ENCODE results near the gene MYCN. TPM values are rescaled to one million over a fixed set of nuclear protein-coding genes. Genes with fewer than 3 reads are reported as not detected.
"Not testable (repeated sequence)": the region's sequence is repeated elsewhere in the genome, so short reads cannot be mapped to it uniquely, and the experiment has no call there.

Gene MYCN
- total RNA-seq, 2 donors from 2014 or later = 0.12 TPM; not detected in 1

DNA sequence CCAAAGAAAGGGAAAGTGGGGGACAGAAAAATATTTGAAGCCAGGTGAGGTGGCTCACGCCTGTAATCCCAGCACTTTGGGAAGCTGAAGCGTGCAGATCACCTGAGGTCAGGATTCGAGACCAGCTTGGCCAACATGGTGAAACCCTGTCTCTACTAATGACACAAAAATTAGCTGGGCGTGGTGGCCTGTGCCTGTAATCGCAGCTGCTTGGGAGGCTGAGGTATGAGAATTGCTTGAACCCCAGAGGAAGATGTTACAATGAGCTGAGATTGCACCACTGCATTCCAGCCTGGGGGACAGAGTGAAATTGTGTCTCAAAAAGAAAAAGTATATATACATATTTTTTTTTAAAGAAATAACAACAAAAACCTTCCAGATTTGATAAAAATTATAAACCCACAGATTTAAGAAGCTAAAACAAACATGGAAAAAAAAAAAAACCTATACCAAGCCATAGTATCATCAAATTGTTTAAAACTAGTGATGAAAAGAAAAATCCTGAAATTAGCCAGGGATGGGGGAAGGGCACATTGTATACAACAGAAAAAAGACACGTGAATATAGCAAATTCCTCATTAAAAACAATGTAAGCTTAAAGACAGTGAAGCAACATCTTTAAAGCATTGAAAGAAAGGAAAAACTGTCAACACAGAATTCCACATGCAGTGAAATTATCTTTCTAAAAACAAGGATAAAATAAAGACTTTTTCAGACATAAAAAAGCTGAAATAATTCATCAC, 40.4 kb upstream of the MYCN start:
- Mint-ChIP-seq H3K4me3 (no peak overlapping the region), H3K27me3 (ENCODE audit: low read depth) (peaks cover 5% of the 10 kb centered on the region), H3K27ac (no peak overlapping the region), H3K9me3 (peaks cover 8 to 10% of the 10 kb centered on the region in 2 donors), H3K36me3 (ENCODE audit: insufficient read depth in 2 of 2) (peaks cover 0 to 2% of the 10 kb centered on the region in 2 donors), H3K4me1 (ENCODE audit: low read depth) (no peaks in the 10 kb centered on the region)
- no peak for DNase-seq
- no peak for ATAC-seq (replicated peaks in 1 of 2)

DNA sequence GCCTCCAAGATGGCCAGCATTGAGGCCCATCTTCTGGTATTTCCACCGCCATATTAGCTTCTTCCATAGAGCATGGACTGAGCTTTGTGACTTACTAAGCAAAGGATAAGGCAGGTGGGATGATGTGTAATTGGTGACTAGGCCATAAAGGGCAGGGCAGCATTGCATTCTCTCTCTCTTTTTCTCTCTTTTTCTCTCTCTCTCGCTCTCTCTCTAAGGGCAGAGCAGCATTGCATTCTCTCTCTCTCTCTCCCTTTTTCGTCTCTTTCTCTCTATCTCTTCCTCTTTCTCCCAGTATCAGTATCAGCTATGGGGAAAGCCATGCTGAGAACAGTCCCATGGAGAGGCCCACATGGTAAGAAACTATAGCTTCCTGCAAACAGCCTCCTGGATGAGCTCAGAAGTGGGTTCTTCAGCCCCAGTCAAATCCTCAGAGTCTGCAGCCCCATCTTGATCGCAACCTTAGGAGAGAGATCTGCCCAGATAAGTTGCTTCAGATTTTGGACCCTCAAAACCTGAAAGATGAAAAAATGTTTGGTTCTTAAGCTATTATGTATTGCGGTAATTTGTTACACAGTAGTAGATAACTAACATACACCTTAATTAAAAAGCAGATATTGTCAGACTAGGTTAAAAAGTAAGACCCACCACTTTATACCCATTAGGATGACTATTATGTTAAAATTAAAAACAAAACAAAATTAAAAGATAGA, 39.1 kb upstream of the MYCN start:
- no peak for DNase-seq
- H3K4me3 Mint-ChIP-seq = no peak overlapping the region
- H3K4me1 Mint-ChIP-seq (ENCODE audit: low read depth) = no peaks in the 10 kb centered on the region
- peaks cover 1% of the 10 kb centered on the region for H3K27me3 Mint-ChIP-seq (ENCODE audit: low read depth)
- peaks cover 0 to 2% of the 10 kb centered on the region in 2 donors for H3K36me3 Mint-ChIP-seq (ENCODE audit: insufficient read depth in 2 of 2)
- no peak overlapping the region for H3K27ac Mint-ChIP-seq
- peaks cover 8 to 10% of the 10 kb centered on the region in 2 donors for H3K9me3 Mint-ChIP-seq
- no peak for ATAC-seq (replicated peaks in 1 of 2)

- peaks cover 0 to 2% of the 10 kb centered on the region in 2 donors for H3K36me3 Mint-ChIP-seq (ENCODE audit: insufficient read depth in 2 of 2)
- H3K9me3 Mint-ChIP-seq = peaks cover 8 to 10% of the 10 kb centered on the region in 2 donors
- no peak overlapping the region for H3K4me3 Mint-ChIP-seq
- H3K27me3 Mint-ChIP-seq (ENCODE audit: low read depth) = no peaks in the 10 kb centered on the region
- DNase-seq (no peak), ATAC-seq (replicated peaks in 1 of 2) (no peak)
- no peak overlapping the region for H3K27ac Mint-ChIP-seq
- H3K4me1 Mint-ChIP-seq (ENCODE audit: low read depth) = no peaks in the 10 kb centered on the region
These were observed 38.6 kb upstream of the MYCN start for GRCh38 chr2:15901808-15902130.

DNA sequence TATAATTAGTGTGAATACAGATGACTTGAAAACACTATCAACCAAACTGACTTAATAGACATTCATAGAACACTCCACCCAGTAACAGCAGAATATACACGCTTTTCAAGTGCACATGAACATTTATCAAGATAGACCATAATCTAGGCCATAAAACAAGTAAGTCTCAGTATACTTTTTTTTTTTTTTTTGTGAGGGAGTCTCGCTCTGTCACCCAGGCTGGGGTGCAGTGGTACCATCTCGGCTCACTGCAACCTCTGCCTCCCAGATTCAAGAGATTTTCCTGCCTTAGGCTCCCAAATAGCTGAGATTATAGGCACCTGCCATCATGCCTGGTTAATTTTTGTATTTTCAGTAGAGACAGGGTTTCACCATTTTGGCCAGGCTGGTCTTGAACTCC, 36.4 kb upstream of the MYCN start:
- ATAC-seq (replicated peaks in 1 of 2) = not testable (repeated sequence)

GRCh38 chr2:15905267-15905645, 35.1 kb upstream of the MYCN start:
- Mint-ChIP-seq H3K27me3 (ENCODE audit: low read depth) (no peaks in the 10 kb centered on the region), H3K4me1 (ENCODE audit: low read depth) (no peaks in the 10 kb centered on the region), H3K9me3 (peaks cover 3% of the 10 kb centered on the region in 2 donors), H3K27ac (no peak overlapping the region), H3K4me3 (no peak overlapping the region), H3K36me3 (ENCODE audit: insufficient read depth in 2 of 2) (peaks cover 0 to 2% of the 10 kb centered on the region in 2 donors)
- ATAC-seq (replicated peaks in 1 of 2) (no peak), DNase-seq (no peak)

More for the DNA sequence above, 36.4 kb upstream of the MYCN start:
- H3K36me3 Mint-ChIP-seq (ENCODE audit: insufficient read depth in 2 of 2); H3K27ac Mint-ChIP-seq; H3K4me1 Mint-ChIP-seq (ENCODE audit: low read depth); H3K4me3 Mint-ChIP-seq; DNase-seq; H3K27me3 Mint-ChIP-seq (ENCODE audit: low read depth); H3K9me3 Mint-ChIP-seq: not testable (repeated sequence)

DNA sequence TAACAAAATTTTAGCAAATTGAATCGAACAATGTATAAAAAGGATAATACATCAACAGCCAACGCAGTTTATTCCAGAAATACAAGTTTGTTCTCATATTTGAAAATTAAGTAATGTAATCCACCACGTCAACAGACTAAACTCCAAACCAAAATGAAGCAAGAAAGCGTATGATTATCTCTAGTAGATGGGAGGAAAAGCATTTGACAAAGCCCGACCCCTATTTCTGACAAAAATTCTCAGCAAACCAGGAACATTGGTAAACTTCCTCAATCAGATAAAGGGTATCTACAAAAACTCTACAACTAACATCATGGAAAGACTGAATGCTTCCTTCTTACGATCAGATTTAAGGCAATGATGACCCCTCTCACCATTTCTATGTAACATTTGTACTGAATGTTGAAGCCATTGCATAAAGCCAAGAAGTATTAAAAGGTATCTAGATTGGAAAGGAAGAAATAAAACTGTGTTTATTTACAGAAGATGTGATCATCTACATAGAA, 34.3 kb upstream of the MYCN start:
- DNase-seq (no peak), ATAC-seq (replicated peaks in 1 of 2) (no peak)
- Mint-ChIP-seq H3K27ac (no peak overlapping the region), H3K4me1 (ENCODE audit: low read depth) (no peaks in the 10 kb centered on the region), H3K4me3 (no peak overlapping the region), H3K27me3 (ENCODE audit: low read depth) (peaks cover 6% of the 10 kb centered on the region), H3K9me3 (peaks cover 2 to 3% of the 10 kb centered on the region in 2 donors), H3K36me3 (ENCODE audit: insufficient read depth in 2 of 2) (peaks cover 0 to 2% of the 10 kb centered on the region in 2 donors)

DNA sequence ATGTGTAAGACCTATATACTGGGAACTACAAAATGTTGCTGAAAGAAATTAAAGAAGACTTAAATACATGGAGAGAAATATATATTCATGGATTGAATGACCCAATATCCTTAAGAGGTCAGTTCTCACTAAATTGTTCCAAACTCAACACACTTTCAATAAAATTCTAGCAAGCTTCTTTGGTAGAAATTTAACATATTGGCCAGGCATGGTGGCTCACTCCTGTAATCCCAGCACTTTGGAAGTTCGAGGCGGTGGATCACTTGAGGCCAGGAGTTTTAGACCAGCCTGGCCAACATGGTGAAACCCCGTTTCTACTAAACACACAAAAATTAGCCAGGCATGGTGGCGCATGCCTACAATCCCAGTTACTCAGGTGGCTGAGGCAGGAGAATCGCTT, 33.6 kb upstream of the MYCN start:
- Mint-ChIP-seq H3K4me1 (ENCODE audit: low read depth) (no peaks in the 10 kb centered on the region), H3K9me3 (no peaks in the 10 kb centered on the region), H3K36me3 (ENCODE audit: insufficient read depth in 2 of 2) (no peaks in the 10 kb centered on the region), H3K27ac (no peak overlapping the region), H3K27me3 (ENCODE audit: low read depth) (peaks cover 6% of the 10 kb centered on the region), H3K4me3 (no peak overlapping the region)
- no peak for ATAC-seq (replicated peaks in 1 of 2)
- DNase-seq = no peak

DNA sequence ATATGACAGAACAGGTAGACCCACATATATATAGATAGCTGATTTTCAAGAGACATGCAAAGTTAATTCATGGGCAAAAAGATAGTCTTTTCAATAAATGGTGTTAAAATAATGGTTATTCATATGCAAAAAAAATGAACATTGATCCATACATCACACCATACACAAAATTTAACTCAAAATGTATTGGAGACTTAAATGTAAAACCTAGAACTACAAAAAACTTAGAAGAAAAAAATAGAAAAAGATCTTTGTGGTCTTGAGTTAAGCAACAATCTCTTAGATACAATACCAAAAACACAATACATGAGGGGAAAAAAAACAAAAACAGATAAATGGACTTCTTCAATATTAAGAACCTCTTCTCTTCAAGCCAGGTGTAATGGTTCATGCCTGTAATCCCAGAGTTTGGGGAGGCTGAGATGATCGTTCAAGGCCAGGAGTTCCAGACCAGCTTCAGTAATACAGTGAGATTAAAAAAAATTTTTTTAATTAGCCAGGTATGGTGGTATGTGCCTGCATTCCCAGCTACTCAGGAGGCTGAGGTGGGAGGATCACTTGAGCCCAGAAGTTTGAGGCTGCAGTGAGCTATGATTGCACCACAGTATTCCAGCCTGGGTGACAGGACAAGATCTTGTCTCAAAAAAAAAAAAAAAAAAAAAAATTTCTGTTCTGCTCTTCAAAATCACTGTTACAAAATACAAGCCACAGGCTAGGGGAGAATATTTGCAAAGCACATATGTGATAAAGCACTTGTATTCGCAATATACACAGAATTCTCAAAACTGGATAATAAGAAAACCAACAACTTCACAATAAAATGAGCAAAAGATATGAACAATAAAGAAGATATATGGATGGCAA, 32.7 kb upstream of the MYCN start:
- Mint-ChIP-seq H3K36me3 (ENCODE audit: insufficient read depth in 2 of 2) (no peaks in the 10 kb centered on the region), H3K4me1 (ENCODE audit: low read depth) (no peaks in the 10 kb centered on the region), H3K4me3 (no peak overlapping the region), H3K27me3 (ENCODE audit: low read depth) (peaks cover 6% of the 10 kb centered on the region), H3K27ac (no peak overlapping the region), H3K9me3 (no peaks in the 10 kb centered on the region)
- no peak for DNase-seq
- no peak for ATAC-seq (replicated peaks in 1 of 2)

DNA sequence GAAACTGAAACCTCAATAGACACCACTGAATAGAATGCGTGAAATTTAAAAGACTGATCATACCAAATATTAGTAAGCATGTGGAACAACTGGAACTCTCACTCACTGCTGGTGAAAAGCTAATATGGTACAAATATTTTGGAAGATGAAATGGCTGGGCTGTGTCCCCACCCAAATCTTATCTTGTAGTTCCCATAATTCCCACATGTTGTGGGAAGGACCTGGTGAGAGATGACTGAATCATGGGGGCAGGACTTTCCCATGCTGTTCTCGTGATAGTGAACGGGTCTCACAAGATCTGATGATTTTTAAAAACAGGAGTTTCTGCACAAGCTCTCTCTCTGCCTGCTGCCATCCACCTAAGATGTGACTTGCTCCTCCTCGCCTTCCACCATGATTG, 32.0 kb upstream of the MYCN start:
- no peak for DNase-seq

GRCh38 chr2:15909157-15909556, 31.2 kb upstream of the MYCN start:
- Mint-ChIP-seq H3K4me3 (no peak overlapping the region), H3K27me3 (ENCODE audit: low read depth) (peaks cover 6% of the 10 kb centered on the region), H3K27ac (no peak overlapping the region), H3K9me3 (no peaks in the 10 kb centered on the region), H3K4me1 (ENCODE audit: low read depth) (no peaks in the 10 kb centered on the region), H3K36me3 (ENCODE audit: insufficient read depth in 2 of 2) (no peaks in the 10 kb centered on the region)
- no peak for ATAC-seq (replicated peaks in 1 of 2)
- DNase-seq = no peak

More for the DNA sequence above, 32.0 kb upstream of the MYCN start:
- Mint-ChIP-seq H3K36me3 (ENCODE audit: insufficient read depth in 2 of 2) (no peaks in the 10 kb centered on the region), H3K9me3 (no peaks in the 10 kb centered on the region), H3K27me3 (ENCODE audit: low read depth) (peaks cover 6% of the 10 kb centered on the region), H3K4me3 (no peak overlapping the region), H3K4me1 (ENCODE audit: low read depth) (no peaks in the 10 kb centered on the region), H3K27ac (no peak overlapping the region)
- no peak for ATAC-seq (replicated peaks in 1 of 2)

GRCh38 chr2:15909736-15910135, 30.6 kb upstream of the MYCN start:
- no peaks in the 10 kb centered on the region for H3K9me3 Mint-ChIP-seq
- no peak for DNase-seq
- no peak for ATAC-seq (replicated peaks in 1 of 2)

DNA sequence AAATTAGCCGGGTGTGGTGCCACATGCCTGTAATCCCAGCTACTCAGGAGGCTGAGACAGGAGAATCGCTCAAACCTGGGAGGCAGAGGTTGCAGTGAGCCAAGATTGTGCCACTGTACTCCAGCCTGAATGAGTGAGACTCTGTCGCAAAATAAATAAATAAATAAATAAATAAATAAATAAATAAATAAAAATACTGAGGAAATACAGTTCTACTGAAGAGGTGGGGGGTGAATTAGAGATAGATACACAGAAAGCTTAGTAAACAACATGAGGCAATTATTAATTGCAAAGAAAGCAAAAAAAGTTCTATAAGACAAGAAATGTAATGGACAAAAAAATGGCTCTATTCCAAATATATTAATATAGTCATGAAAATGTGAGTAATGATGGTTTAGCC, 29.1 kb upstream of the MYCN start:
- not testable (repeated sequence) for H3K27ac Mint-ChIP-seq; H3K9me3 Mint-ChIP-seq; ATAC-seq (replicated peaks in 1 of 2); H3K27me3 Mint-ChIP-seq (ENCODE audit: low read depth); H3K4me3 Mint-ChIP-seq; DNase-seq; H3K4me1 Mint-ChIP-seq (ENCODE audit: low read depth); H3K36me3 Mint-ChIP-seq (ENCODE audit: insufficient read depth in 2 of 2)

More at GRCh38 chr2:15909736-15910135, 30.6 kb upstream of the MYCN start:
- H3K27me3 Mint-ChIP-seq (ENCODE audit: low read depth) = peaks cover 6% of the 10 kb centered on the region
- no peaks in the 10 kb centered on the region for H3K36me3 Mint-ChIP-seq (ENCODE audit: insufficient read depth in 2 of 2)
- no peaks in the 10 kb centered on the region for H3K4me1 Mint-ChIP-seq (ENCODE audit: low read depth)
- H3K27ac Mint-ChIP-seq = no peak overlapping the region
- H3K4me3 Mint-ChIP-seq = no peak overlapping the region

GRCh38 chr2:15911686-15912085, 28.7 kb upstream of the MYCN start:
- Mint-ChIP-seq H3K27ac (no peak overlapping the region), H3K4me3 (no peak overlapping the region), H3K36me3 (ENCODE audit: insufficient read depth in 2 of 2) (no peaks in the 10 kb centered on the region), H3K9me3 (no peaks in the 10 kb centered on the region), H3K27me3 (ENCODE audit: low read depth) (peaks cover 6% of the 10 kb centered on the region), H3K4me1 (ENCODE audit: low read depth) (no peaks in the 10 kb centered on the region)
- no peak for ATAC-seq (replicated peaks in 1 of 2)
- no peak for DNase-seq

All from activated T-cell treated with anti-CD3 and anti-CD28 coated beads, Interleukin-2, amount 50 U/mL, for 72 hours (primary cell).